HEK293 (cell line): Measurements from ENCODE around the gene ANGPT4.

Experiments
- CTCF ChIP-seq: fragments of 450-650 bp; formaldehyde crosslinking; IDR thresholded peaks from 2 replicates; pipeline ENCODE4 v1.5.1; 2016; ENCODE audit warnings: missing biosample characterization, missing genetic modification characterization
- KLF8 ChIP-seq: fragments of 450-650 bp; formaldehyde crosslinking; IDR thresholded peaks from 2 replicates; pipeline ENCODE4 v1.5.1; 2016; ENCODE audit warnings: missing biosample characterization, missing genetic modification characterization
- MYNN ChIP-seq: fragments of 450-650 bp; formaldehyde crosslinking; IDR thresholded peaks from 2 replicates; pipeline ENCODE4 v1.5.1; 2016; ENCODE audit warnings: missing biosample characterization, missing genetic modification characterization, borderline replicate concordance
- MZF1 ChIP-seq: fragments of 450-650 bp; formaldehyde crosslinking; IDR thresholded peaks from 2 replicates; pipeline ENCODE4 v1.5.1; 2017; ENCODE audit warnings: missing biosample characterization, missing genetic modification characterization, borderline replicate concordance
- PBX3 ChIP-seq: sonication (generic); formaldehyde crosslinking; IDR thresholded peaks from 2 replicates; pipeline ENCODE4 v1.8.1; 2022; ENCODE audit warnings: mild to moderate bottlenecking, moderate library complexity, missing genetic modification reagents
- PRDM10 ChIP-seq: fragments of 450-650 bp; formaldehyde crosslinking; IDR thresholded peaks from 2 replicates; pipeline ENCODE4 v1.5.1; 2016; ENCODE audit warnings: missing biosample characterization, missing genetic modification characterization
- WT1 ChIP-seq: fragments of 450-650 bp; formaldehyde crosslinking; IDR thresholded peaks from 2 replicates; pipeline ENCODE4 v1.5.1; 2016; ENCODE audit warnings: missing biosample characterization, missing genetic modification characterization
- ZBTB21 ChIP-seq: fragments of 450-650 bp; formaldehyde crosslinking; IDR thresholded peaks from 2 replicates; pipeline ENCODE4 v1.5.1; 2017; ENCODE audit warnings: missing biosample characterization, missing genetic modification characterization
- ZNF140 ChIP-seq: fragments of 450-650 bp; formaldehyde crosslinking; IDR thresholded peaks from 2 replicates; pipeline ENCODE4 v1.5.1; 2016; ENCODE audit warnings: missing biosample characterization, missing genetic modification characterization
- ZNF677 ChIP-seq: fragments of 450-650 bp; IDR thresholded peaks from 2 replicates; pipeline ENCODE4 v1.5.0; 2018; ENCODE audit warnings: missing biosample characterization, mild to moderate bottlenecking, missing genetic modification characterization, moderate library complexity
- ZNF776 ChIP-seq: fragments of 450-650 bp; formaldehyde crosslinking; IDR thresholded peaks from 2 replicates; pipeline ENCODE4 v1.5.0; 2017; ENCODE audit warnings: missing biosample characterization, missing genetic modification characterization, borderline replicate concordance
- TF ChIP-seq, protein P1 (sequence below): fragments of 450-650 bp; formaldehyde crosslinking; conservative IDR thresholded peaks from 2 replicates; pipeline ENCODE4 v1.5.1; 2016; ENCODE audit warnings: low read depth, missing biosample characterization, missing genetic modification characterization

DNA sequence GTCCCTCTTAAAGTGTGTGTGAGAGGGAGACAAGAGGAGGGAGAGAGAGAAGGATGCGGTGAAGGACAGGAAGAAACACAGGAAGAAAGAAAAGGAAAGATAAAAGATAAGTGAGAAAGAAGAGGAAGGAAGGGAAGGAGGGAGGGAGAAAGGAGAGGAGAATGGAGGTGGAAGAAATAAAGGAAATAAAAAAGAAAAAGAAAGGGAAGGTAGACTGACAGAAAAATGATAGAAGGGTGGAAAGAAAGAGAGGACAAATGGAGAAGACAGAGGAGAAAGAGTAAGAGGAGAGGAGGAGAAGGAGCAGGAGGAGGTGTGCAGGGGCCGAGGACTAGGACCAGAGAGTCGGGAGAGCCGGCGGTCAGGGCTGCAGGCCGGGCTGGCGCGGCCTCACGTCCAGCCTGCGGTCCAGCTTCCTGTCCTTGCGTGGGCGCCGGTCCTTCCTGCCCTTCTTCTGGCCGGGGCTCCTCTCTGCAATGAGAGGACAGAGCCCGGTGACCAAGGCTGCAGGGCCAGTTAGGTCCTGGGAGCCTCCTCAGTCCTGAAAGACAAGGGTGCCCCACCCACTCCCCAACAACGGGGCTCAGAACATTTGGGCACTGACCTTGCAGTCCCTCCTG is 44.0 kb upstream of the ANGPT4 start:
- TF ChIP-seq ZBTB21 (tag by site-specific recombination), result no peak
- TF ChIP-seq PRDM10, result no peak
- no peak for TF ChIP-seq PBX3 (CRISPR knock-in tag)
- TF ChIP-seq MZF1 (tag by site-specific recombination), result no peak
- TF ChIP-seq KLF8, result no peak
- no peak for TF ChIP-seq ZNF776 (tag by site-specific recombination)
- no peak for TF ChIP-seq ZNF677
- TF ChIP-seq MYNN, result no peak
- no peak for TF ChIP-seq ZNF140 (tag by site-specific recombination)
- no peak for TF ChIP-seq WT1 (tag by site-specific recombination)
- no peak for TF ChIP-seq CTCF (tag by site-specific recombination)
- TF ChIP-seq, protein P1, sequence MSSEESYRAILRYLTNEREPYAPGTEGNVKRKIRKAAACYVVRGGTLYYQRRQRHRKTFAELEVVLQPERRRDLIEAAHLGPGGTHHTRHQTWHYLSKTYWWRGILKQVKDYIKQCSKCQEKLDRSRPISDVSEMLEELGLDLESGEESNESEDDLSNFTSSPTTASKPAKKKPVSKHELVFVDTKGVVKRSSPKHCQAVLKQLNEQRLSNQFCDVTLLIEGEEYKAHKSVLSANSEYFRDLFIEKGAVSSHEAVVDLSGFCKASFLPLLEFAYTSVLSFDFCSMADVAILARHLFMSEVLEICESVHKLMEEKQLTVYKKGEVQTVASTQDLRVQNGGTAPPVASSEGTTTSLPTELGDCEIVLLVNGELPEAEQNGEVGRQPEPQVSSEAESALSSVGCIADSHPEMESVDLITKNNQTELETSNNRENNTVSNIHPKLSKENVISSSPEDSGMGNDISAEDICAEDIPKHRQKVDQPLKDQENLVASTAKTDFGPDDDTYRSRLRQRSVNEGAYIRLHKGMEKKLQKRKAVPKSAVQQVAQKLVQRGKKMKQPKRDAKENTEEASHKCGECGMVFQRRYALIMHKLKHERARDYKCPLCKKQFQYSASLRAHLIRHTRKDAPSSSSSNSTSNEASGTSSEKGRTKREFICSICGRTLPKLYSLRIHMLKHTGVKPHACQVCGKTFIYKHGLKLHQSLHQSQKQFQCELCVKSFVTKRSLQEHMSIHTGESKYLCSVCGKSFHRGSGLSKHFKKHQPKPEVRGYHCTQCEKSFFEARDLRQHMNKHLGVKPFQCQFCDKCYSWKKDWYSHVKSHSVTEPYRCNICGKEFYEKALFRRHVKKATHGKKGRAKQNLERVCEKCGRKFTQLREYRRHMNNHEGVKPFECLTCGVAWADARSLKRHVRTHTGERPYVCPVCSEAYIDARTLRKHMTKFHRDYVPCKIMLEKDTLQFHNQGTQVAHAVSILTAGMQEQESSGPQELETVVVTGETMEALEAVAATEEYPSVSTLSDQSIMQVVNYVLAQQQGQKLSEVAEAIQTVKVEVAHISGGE (tag by site-specific recombination), result no peak
